Astrocyte of the spinal cord (primary cell): ENCODE results near the gene TRAF7.
"Not testable (repeated sequence)": the region's sequence is repeated elsewhere in the genome, so short reads cannot be mapped to it uniquely, and the experiment has no call there.

Experiments used
- DNase-seq: peaks from one replicate; pipeline ENCODE4 v3.0.0; 2011; ENCODE audit warnings: low read depth, low spot score
- H3K4me3 ChIP-seq: 2 replicates; pipeline ENCODE4 v1.5.1; 2011; ENCODE audit warnings: low read depth, mild to moderate bottlenecking, low read length, moderate library complexity
- in situ Hi-C: cut with HindIII; loops from 2 replicates; pipeline ENCODE4 v1.10.0; 2017; ENCODE audit warnings: low sequenced_read_pairs
- TF ChIP-seq, protein P1 (sequence below): IDR thresholded peaks from 2 replicates; pipeline ENCODE4 v1.5.1; 2012; ENCODE audit warnings: low read depth, mild to moderate bottlenecking, low read length, inconsistent platforms

Gene TRAF7

GRCh38 chr16:2155091-2155950 is at the start of gene TRAF7:
Gene TRAF7, plus strand, starts transcription at chr16:2155782. Its CDS starts 8,139 bp downstream, at chr16:2163921.
- peak; percentile 100 for DNase-seq
- TF ChIP-seq, protein P1, sequence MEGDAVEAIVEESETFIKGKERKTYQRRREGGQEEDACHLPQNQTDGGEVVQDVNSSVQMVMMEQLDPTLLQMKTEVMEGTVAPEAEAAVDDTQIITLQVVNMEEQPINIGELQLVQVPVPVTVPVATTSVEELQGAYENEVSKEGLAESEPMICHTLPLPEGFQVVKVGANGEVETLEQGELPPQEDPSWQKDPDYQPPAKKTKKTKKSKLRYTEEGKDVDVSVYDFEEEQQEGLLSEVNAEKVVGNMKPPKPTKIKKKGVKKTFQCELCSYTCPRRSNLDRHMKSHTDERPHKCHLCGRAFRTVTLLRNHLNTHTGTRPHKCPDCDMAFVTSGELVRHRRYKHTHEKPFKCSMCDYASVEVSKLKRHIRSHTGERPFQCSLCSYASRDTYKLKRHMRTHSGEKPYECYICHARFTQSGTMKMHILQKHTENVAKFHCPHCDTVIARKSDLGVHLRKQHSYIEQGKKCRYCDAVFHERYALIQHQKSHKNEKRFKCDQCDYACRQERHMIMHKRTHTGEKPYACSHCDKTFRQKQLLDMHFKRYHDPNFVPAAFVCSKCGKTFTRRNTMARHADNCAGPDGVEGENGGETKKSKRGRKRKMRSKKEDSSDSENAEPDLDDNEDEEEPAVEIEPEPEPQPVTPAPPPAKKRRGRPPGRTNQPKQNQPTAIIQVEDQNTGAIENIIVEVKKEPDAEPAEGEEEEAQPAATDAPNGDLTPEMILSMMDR, result no peak
- in situ Hi-C loops, result no loop called here
- H3K4me3 ChIP-seq, result peak within 1 kb of the TSS; percentile 98

- H3K4me3 ChIP-seq, DNase-seq, in situ Hi-C loops: not testable (repeated sequence)
These were observed 49.4 kb upstream of the TRAF7 start for GRCh38 chr16:2106211-2106610.

DNA sequence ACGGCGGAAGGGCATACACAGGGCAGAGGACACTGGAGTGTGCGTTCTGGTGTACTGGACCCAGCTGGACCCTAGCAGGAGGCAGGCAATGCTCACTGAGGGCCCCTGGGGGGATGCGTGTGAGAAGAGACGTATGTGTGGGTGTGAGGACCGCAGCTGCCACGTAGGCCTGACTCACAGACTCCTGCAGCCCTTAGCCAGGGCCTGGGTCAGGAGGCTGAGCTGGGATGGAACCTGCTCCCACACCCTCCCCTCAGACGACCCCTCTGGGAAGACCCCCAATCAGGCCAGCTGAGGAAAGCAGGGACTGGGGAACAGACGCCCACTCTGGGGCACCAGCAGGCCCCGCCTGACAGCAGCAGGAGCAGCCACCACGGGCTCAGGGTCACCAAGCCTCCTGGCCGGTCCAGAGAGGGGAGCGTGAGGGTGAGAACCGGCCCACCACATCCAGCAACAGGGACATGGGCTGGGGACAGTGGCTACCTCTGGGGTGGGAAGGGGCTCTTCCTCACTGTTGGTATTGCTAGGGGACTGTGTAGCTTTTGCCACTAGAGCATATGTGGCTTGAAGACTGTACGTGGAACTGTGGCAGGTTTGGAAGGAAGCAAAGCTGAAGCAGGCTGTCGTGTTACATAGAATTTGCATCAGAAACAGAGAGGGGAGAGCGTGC is 48.3 kb upstream of the TRAF7 start:
- peak; percentile 46 for DNase-seq
- H3K4me3 ChIP-seq, in situ Hi-C loops: not testable (repeated sequence)

DNA sequence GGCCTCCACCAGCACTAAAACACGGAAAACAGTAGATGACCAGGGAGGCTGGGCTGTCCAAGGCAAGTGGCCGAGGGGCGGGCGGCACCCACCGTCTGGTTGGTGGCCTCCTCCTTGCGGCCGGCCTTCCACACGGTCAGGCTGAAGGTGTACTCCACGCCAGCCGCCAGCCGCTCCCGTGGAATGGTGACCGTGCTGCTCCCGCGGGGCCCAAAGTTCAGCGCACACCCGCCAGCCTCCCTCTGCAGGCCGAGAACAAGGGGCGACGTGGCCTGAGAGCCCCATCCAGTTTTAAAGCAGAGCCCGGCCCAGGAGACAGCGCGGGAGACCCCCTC is 47.8 kb upstream of the TRAF7 start:
- DNase-seq, in situ Hi-C loops, H3K4me3 ChIP-seq: not testable (repeated sequence)

GRCh38 chr16:2108446-2109270 is 46.9 kb upstream of the TRAF7 start:
- DNase-seq, H3K4me3 ChIP-seq, in situ Hi-C loops: not testable (repeated sequence)

DNA sequence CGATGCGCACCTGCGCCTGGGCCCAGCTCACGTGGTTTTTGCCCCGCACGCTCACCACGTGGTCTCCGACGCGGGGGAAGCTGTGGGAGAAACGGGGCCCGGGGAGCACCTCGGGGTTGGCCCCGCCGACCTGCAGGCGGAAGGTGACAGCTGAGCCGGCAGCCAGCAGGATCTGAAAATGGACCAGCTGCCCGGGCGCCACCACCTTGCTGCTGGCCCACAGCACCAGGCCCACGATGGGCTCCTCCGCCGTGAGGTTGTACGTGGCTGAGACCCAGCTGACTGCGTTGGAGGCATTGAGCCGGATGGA is 46.4 kb upstream of the TRAF7 start:
- in situ Hi-C loops, H3K4me3 ChIP-seq, DNase-seq: not testable (repeated sequence)

DNA sequence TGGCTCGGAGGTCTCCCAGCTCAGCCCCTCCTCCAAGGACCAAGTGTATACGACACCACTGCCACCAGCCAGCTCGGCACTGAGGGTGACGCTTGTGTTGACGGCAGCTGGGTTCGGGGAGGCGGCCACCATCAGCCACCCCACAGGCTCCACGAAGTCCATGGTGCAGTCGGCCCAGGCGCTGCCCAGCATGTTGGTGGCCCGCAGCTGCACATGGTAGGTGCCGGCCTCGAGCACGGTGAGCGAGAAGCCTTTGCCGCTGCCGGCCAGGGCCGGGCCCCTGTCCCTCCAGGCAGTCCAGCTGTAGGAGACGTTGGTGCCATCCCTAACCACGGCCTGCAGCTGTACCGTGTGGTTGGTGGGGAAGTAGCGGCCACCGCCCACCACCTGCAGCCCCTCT is 45.7 kb upstream of the TRAF7 start:
- not testable (repeated sequence) for H3K4me3 ChIP-seq

GRCh38 chr16:2110332-2111008 is 45.1 kb upstream of the TRAF7 start:
- DNase-seq, H3K4me3 ChIP-seq, in situ Hi-C loops: not testable (repeated sequence)

More for the DNA sequence above, 45.7 kb upstream of the TRAF7 start:
- in situ Hi-C loops, DNase-seq: not testable (repeated sequence)

DNA sequence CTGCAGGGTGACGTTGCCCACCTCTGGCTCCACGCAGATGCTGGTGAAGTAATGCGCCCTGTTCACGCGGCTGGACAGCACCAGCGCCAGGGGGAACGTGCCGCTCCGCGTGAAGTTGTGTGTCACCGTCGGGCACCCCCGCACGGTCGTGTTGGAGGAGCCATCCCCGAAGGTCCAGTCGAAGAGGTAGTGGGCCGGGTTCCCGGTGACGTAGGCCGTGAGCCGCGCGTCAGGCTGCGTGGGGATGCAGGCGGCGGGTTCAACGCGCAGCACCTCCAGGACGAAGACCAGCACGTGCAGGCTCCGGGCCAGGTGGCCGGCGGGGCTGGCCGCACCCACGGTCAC is 44.6 kb upstream of the TRAF7 start:
- DNase-seq, H3K4me3 ChIP-seq, in situ Hi-C loops: not testable (repeated sequence)

DNA sequence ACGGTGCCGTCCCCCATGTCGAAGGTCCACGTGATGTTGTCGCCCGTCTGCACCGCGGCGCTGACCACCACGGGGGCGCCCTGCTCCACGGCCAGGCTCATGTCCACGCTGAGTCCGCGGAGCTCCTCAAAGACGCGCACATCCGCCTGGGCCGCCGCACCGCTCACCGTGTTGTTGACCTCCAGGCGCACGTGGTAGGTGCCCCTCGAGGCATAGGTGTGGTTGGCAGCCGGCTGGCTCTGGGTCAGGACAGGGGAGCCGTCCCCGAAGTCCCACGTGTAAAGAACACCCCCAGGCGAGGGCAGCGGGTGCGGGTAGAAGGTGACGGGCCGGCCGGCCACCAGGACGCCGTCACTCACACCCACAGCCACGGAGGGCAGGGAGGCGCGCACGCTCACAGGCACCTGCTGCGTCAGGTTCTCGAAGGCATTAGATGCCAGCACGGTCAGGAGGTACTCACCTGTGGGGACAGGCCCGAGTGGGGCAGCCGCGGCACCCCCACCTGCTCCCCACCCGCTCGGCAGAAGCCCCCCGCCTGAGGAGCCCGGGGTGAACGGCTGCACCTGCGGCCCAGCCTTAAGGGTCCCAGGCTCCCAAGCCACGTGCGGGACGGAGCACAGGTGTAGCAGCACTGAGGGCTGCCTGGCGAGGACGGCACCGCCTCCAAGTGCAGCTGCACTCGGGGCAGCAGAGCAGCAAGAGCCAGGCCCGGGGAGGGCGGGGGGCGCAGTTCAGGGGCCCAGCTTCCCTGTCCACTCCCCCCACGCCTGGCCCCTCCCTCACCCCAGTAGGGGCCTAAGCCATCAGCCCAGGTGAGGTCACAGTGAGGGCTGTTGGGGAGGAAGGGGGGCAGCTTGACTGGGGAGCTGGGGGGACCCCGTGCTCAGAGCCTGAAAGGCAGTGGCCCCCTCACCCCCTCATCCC is 43.9 kb upstream of the TRAF7 start:
- H3K4me3 ChIP-seq, in situ Hi-C loops, DNase-seq: not testable (repeated sequence)

DNA sequence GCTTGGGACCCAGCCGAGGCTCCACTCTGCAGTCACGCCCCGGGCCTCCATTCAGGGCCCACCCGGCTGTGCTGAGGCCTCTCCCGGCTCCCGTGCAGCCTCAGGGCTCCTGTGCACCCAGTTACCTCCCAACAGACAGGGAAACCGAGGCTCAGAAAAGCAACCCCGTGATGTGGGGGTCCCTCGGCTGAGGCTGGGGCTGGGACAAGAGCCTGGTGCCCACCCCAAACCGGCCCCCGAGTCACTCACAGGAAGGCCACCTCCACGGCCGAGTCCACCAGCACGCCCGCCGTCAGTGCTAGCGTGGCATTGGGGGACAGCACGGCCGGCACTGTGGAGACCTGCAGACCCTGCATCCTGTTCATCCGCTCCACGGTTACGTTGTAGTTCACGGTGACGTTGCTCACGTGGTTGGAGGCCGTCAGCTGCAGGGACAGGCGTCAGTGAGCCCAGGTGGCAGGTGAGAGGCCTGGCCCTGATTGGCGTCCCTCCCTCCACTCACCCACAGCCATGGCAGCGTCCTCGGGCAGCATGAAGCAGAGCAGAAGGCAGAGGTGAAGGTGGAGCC is 43.0 kb upstream of the TRAF7 start:
- in situ Hi-C loops, DNase-seq, H3K4me3 ChIP-seq: not testable (repeated sequence)

DNA sequence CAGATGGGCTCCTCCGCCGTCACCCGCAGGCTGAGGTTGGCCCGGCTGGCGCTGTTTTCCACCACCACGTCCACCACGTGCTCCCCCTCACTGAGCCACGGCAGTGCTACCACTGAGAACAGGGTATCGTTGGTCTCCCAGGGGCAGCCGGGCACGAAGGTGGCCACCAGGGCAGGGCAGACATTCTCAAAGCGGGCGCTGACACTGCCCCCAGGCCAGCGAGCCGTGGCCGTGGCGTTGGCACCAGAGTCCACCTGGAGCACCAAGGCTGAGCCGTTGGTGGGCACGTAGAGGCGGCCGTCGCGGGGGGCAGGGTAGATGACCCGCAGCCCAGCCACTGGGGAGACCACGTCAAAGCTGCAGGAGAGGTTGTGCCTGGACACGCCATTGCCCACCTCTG is 41.4 kb upstream of the TRAF7 start:
- in situ Hi-C loops, DNase-seq, H3K4me3 ChIP-seq: not testable (repeated sequence)

GRCh38 chr16:2114885-2115590 is 40.5 kb upstream of the TRAF7 start:
- H3K4me3 ChIP-seq, in situ Hi-C loops, DNase-seq: not testable (repeated sequence)
